Peyer's patch (tissue), 4 donors: ENCODE measurements around the gene MSH2. TPM values are rescaled to one million over a fixed set of nuclear protein-coding genes. Genes with fewer than 3 reads are reported as not detected.

Experiments
- DNase-seq, 3 donors: peaks; one replicate each; pipeline ENCODE4 v3.0.0-alpha.2; 2017 to 2019
- H3K27ac ChIP-seq, 4 donors: fragments of 200-600 bp; sonication (generic); one replicate each; pipeline ENCODE4 v1.5.1; 2016 to 2019
- H3K27me3 ChIP-seq, 2 donors: fragments of 200-600 bp; sonication (generic); one replicate each; pipeline ENCODE4 v1.5.1; 2019
- H3K36me3 ChIP-seq, 3 donors: fragments of 200-600 bp; sonication (generic); one replicate each; pipeline ENCODE4 v1.5.1; 2016 to 2019
- H3K4me1 ChIP-seq, 4 donors: fragments of 200-600 bp; sonication (generic); one replicate each; pipeline ENCODE4 v1.5.1; 2016 to 2019
- H3K4me3 ChIP-seq, 4 donors: fragments of 200-600 bp; sonication (generic); 1 replicate in 3 of 4; 2 replicates in 1 of 4; pipeline ENCODE4 v1.5.1; 2016 to 2019; ENCODE audit warnings: mild to moderate bottlenecking in 1 of 4
- H3K9me3 ChIP-seq, 4 donors: fragments of 200-600 bp; sonication (generic); one replicate each; pipeline ENCODE4 v1.5.1; 2016 to 2019; ENCODE audit warnings: mild to moderate bottlenecking in 1 of 4
- POLR2A ChIP-seq, 2 donors: fragments of 450-650 bp; IDR thresholded peaks; one replicate each; pipeline ENCODE4 v1.5.1; 2017; ENCODE audit warnings: antibody characterized with exemption in 2 of 2, mild to moderate bottlenecking in 2 of 2, moderate library complexity in 2 of 2
- total RNA-seq, 4 donors: library from RNA; depleted of rRNA; stranded (reverse); fragments of >200 nt; gene quantifications; one replicate each; pipeline ENCODE4 v1.1.0, GENCODE V29; 2016
- TF ChIP-seq, protein P1 (sequence below), 6 experiments: fragments of 450-650 bp in 4 of 6; fragments of 200-600 bp in 2 of 6; sonication (generic) in 1 of 6; IDR thresholded peaks; one replicate each; pipeline ENCODE4 v1.5.1; 2017 to 2019; ENCODE audit warnings: antibody characterized with exemption in 6 of 6, mild to moderate bottlenecking in 3 of 6, moderate library complexity in 1 of 6

The MSH2 gene
- total RNA-seq, 4 donors from 2014 or later, result 5.8 to 23.1 (median 9.2) TPM

DNA sequence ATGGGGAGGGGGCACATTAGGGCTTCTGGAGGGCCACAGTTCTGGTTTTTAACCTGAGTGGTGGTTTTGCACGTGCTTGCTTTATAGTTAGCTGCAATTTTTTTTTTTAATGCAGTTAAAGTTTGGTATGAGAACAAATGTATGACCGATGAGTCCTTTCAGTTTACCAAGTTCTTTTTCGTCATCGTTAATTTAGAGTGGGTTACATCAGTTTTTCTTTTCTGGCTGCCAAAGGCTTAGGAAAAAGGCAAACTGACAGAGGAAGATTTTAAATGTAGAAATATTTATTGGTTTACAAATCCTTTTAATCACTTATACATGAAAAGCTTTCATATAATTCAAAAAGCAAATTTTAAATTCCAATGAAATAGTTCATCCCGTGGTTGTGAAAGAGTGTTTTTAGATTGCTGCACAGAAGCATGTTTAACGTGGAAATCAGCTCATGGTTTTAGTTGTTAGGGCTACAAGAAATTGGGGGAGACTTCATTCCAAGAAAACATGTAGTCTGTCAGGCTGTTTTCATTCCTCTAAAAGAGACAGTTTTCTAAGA, 82.9 kb downstream of the MSH2 start:
- Histone ChIP-seq H3K9me3 (no peaks in the 10 kb centered on the region), H3K27ac (no peak overlapping the region), H3K36me3 (no peaks in the 10 kb centered on the region), H3K27me3 (no peaks in the 10 kb centered on the region), H3K4me3 (no peak overlapping the region), H3K4me1 (peaks cover 0 to 6% (median 0%) of the 10 kb centered on the region in 4 donors)
- DNase-seq, result no peak
- TF ChIP-seq POLR2A (IDR thresholded peaks at IDR 0.05), result no peak
- TF ChIP-seq, protein P1, sequence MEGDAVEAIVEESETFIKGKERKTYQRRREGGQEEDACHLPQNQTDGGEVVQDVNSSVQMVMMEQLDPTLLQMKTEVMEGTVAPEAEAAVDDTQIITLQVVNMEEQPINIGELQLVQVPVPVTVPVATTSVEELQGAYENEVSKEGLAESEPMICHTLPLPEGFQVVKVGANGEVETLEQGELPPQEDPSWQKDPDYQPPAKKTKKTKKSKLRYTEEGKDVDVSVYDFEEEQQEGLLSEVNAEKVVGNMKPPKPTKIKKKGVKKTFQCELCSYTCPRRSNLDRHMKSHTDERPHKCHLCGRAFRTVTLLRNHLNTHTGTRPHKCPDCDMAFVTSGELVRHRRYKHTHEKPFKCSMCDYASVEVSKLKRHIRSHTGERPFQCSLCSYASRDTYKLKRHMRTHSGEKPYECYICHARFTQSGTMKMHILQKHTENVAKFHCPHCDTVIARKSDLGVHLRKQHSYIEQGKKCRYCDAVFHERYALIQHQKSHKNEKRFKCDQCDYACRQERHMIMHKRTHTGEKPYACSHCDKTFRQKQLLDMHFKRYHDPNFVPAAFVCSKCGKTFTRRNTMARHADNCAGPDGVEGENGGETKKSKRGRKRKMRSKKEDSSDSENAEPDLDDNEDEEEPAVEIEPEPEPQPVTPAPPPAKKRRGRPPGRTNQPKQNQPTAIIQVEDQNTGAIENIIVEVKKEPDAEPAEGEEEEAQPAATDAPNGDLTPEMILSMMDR (IDR thresholded peaks at IDR 0.05), result no peak

DNA sequence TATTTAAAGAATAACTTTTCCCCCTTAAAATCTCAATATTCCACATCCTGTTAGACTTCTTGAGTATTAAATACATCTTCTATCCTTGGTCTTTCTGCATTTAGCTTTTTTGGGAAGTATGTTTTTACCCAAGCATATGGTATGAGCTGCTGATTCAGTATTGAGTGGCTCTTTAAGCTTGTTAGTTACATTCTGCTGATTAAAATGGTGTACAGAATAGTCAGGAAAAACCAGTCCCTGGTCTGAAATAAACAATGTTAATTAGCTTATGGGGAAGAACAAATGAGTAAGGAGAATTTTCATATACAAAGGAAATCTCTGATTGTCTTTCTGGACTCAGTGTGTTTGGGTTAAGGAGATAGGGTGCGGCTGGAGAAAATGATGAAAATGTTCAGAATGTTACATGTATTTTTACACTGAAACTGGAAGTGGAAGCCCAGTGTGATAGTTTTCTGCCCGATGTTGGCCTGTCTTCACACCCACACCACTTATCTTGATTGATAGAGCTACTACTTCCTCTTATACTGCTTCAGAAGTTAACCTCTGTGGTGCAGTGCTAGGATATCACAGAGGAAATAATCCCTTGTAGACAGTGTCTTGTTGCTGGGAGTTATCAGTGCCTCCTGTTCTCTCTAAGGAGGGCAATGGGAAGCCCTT, 84.0 kb downstream of the MSH2 start:
- Histone ChIP-seq H3K4me3 (no peak overlapping the region), H3K27me3 (no peaks in the 10 kb centered on the region), H3K36me3 (no peaks in the 10 kb centered on the region), H3K4me1 (peaks cover 0 to 6% (median 0%) of the 10 kb centered on the region in 4 donors), H3K9me3 (no peaks in the 10 kb centered on the region), H3K27ac (no peak overlapping the region)
- TF ChIP-seq POLR2A (IDR thresholded peaks at IDR 0.05), result no peak
- TF ChIP-seq, protein P1 (IDR thresholded peaks at IDR 0.05), result no peak
- DNase-seq, result no peak

DNA sequence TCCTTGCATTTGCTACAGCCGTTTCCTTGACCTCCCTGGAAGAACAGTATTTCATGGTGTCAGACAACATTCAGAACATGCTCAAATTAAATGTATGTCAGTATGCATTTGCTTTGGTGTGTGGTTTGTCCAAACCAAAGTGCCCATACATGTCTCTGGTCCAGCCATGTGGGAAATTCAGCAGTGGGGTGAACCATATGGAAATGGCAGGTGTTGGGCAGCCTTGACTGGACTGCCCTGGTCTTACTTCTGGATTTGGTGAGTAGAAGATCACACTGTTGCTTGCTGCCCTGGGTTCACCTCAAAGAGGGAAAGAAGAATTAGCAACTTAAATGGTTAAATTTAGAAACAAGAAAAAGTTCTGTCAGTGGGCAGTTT, 84.5 kb downstream of the MSH2 start:
- no peak for DNase-seq
- H3K9me3 ChIP-seq, result no peaks in the 10 kb centered on the region
- no peak overlapping the region for H3K4me3 ChIP-seq
- peaks cover 0 to 6% (median 0%) of the 10 kb centered on the region in 4 donors for H3K4me1 ChIP-seq
- no peaks in the 10 kb centered on the region for H3K36me3 ChIP-seq
- H3K27me3 ChIP-seq, result no peaks in the 10 kb centered on the region
- TF ChIP-seq POLR2A (IDR thresholded peaks at IDR 0.05), result no peak
- TF ChIP-seq, protein P1 (IDR thresholded peaks at IDR 0.05), result no peak
- no peak overlapping the region for H3K27ac ChIP-seq

GRCh38 chr2:47488870-47489584, 86.1 kb downstream of the MSH2 start:
- no peaks in the 10 kb centered on the region for H3K27me3 ChIP-seq
- H3K36me3 ChIP-seq, result no peaks in the 10 kb centered on the region
- H3K4me3 ChIP-seq, result no peak overlapping the region
- peaks cover 0 to 6% (median 0%) of the 10 kb centered on the region in 4 donors for H3K4me1 ChIP-seq
- no peak overlapping the region for H3K27ac ChIP-seq
- TF ChIP-seq, protein P1 (IDR thresholded peaks at IDR 0.05), result no peak
- no peak for TF ChIP-seq POLR2A (IDR thresholded peaks at IDR 0.05)
- DNase-seq, result no peak
- no peaks in the 10 kb centered on the region for H3K9me3 ChIP-seq

DNA sequence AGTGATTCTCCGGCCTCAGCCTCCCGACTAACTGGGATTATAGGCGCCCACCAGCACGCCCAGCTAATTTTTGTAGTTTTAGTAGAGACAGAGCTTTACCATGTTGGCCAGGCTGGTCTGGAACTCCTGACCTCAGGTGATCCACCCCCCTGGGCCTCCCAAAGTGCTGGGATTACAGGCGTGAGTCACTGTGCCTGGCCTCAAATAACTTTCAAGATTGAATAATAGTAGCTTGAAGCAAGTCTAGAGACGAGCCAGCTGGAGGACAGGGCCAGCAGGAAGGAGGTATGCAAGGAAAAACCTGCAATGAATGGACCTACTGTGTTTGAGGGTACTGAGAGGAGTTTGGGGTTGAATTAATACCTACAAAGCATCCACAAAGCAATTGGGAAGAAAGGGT, 87.5 kb downstream of the MSH2 start:
- Histone ChIP-seq H3K27ac (no peak overlapping the region), H3K36me3 (no peaks in the 10 kb centered on the region), H3K4me3 (no peak overlapping the region), H3K4me1 (peaks cover 0 to 6% (median 0%) of the 10 kb centered on the region in 4 donors), H3K27me3 (no peaks in the 10 kb centered on the region), H3K9me3 (no peaks in the 10 kb centered on the region)
- TF ChIP-seq, protein P1 (IDR thresholded peaks at IDR 0.05), result no peak
- TF ChIP-seq POLR2A (IDR thresholded peaks at IDR 0.05), result no peak
- no peak for DNase-seq
